Activated gamma-delta T cell (primary cell): ENCODE measurements around the gene TNKS1BP1.
"Not testable (repeated sequence)": the region's sequence is repeated elsewhere in the genome, so short reads cannot be mapped to it uniquely, and the experiment has no call there.

Source experiments
- DNase-seq: peaks from one replicate; lab custom pipeline; 2025; lab: John Stamatoyannopoulos, UW

TNKS1BP1 gene

GRCh38 chr11:57294225-57295131 is 30.3 kb downstream of the TNKS1BP1 start:
- DNase-seq, result no peak

GRCh38 chr11:57290288-57290687 is 34.5 kb downstream of the TNKS1BP1 start:
- DNase-seq, result no peak

- DNase-seq, result no peak
These were observed 35.8 kb downstream of the TNKS1BP1 start for GRCh38 chr11:57288771-57289579.

- DNase-seq, result no peak
These were observed 36.9 kb downstream of the TNKS1BP1 start for GRCh38 chr11:57287884-57288283.

- DNase-seq, result no peak
These were observed 41.3 kb downstream of the TNKS1BP1 start for GRCh38 chr11:57283231-57283990.

- DNase-seq, result not testable (repeated sequence)
These were observed 43.2 kb downstream of the TNKS1BP1 start for GRCh38 chr11:57281546-57281945.

GRCh38 chr11:57279116-57279515 is 45.6 kb downstream of the TNKS1BP1 start:
- DNase-seq, result no peak

GRCh38 chr11:57278721-57279095 is 46.0 kb downstream of the TNKS1BP1 start:
- no peak for DNase-seq

GRCh38 chr11:57277845-57278720 is 46.7 kb downstream of the TNKS1BP1 start:
- no peak for DNase-seq

GRCh38 chr11:57276971-57277675 is 47.6 kb downstream of the TNKS1BP1 start:
- no peak for DNase-seq

GRCh38 chr11:57276169-57276970 is 48.4 kb downstream of the TNKS1BP1 start:
- no peak for DNase-seq

GRCh38 chr11:57275582-57275981 is 49.2 kb downstream of the TNKS1BP1 start:
- DNase-seq, result no peak

GRCh38 chr11:57274904-57275498 is 49.8 kb downstream of the TNKS1BP1 start:
- no peak for DNase-seq

- DNase-seq, result no peak
These were observed 51.2 kb downstream of the TNKS1BP1 start for GRCh38 chr11:57273448-57274058.

- no peak for DNase-seq
These were observed 55.2 kb downstream of the TNKS1BP1 start for GRCh38 chr11:57269571-57270021.

GRCh38 chr11:57266157-57266556 is 58.6 kb downstream of the TNKS1BP1 start:
- no peak for DNase-seq

GRCh38 chr11:57263351-57263750 is 61.4 kb downstream of the TNKS1BP1 start:
- DNase-seq, result no peak

- DNase-seq, result no peak
These were observed 62.6 kb downstream of the TNKS1BP1 start for GRCh38 chr11:57262157-57262556.
